HG02973 (cell line): ENCODE results near the gene TBX21.

Source experiments
- ATAC-seq: cut with Tn5 transposase; IDR thresholded peaks from one replicate; pipeline ENCODE4 v1.9.1; 2021; ENCODE audit warnings: moderate library complexity; ENCODE audit not compliant: unreplicated experiment

Gene TBX21

DNA sequence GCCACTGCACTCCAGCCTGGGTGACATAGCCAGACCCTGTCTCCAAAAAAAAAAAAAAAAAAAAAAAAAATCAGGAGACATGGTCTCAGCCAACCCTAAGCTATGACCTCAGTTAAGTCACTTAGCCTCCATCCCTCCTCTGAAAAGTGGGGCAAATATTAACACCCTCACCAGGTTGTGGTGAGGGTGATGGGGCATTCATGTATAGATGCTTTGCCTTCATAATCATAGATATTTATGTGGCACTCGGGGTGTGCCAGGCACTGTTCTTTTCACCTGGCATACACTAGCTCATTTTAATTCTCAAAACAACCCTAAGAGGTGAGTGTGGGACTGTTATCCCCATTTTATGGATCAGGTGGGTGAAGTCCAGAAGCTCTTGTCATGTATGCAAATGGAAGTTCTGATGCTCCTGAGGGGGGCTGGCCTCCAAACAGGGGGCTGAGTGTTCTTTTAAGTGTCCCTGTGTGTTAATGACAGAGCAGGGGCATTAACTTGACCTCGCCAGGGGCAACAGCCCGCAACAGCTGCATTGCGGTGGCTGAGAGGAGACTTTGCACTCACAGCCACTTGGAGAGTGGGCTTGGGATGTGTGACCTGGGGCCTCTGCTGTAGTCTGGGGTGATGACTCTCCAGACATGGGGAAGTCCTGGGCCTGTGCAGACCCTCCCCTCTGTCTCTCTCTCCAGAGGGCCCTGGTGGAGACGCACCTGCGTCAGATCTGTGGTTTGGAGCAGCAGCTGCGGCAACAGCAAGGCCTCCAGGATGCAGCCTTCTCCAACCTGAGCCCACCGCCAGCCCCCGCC, 34.9 kb upstream of the TBX21 start:
- no peak for ATAC-seq

DNA sequence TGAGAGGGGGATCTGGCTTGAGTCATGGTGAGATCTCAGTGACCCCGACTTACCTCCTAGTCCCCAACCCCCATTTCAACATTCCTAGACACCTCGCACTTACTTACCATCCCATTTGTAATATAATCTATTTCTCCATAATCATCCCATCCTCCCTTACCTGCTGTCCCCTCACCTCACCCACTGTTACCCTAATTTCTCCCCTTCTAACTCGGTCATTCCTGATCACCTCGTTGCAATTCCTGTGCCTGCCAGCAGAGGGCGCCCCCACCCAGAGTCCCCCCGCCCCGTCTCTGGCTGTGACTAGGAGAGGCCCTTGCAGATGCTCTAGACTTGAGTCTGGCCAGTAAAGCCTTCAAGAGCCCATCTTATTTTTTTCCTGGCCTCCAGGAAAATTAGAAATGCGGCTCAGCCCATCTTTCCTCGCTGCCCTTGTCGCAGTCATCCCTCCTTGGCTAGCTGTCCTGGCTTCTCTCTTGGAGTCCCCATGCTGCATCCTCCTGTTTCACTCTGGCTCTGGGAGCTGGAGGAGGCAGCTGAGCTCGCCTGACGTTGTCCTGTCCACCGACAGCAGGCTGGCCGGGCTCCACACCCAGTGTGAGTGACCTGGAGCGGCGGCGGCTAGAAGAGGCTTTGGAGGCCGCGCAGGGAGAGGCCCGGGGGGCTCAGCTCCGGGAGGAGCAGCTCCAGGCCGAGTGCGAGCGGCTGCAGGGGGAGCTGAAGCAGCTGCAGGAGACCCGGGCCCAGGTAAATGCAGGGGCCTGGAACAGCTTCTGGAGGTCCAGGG, 34.1 kb upstream of the TBX21 start:
- ATAC-seq: no peak

DNA sequence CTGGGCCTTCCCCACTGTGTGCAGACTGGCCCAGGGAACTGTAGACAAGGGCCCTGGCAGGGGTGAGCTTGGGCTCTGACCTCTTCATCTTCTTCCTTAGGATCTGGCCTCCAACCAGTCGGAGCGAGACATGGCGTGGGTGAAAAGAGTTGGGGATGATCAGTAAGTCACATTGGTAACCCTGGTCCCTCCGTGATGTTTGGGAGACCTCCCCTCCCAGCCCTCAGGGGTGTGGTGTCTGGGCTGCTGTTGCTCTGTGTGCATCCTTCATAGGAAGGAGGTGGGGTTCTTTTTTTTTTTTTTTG, 33.5 kb upstream of the TBX21 start:
- ATAC-seq: no peak

DNA sequence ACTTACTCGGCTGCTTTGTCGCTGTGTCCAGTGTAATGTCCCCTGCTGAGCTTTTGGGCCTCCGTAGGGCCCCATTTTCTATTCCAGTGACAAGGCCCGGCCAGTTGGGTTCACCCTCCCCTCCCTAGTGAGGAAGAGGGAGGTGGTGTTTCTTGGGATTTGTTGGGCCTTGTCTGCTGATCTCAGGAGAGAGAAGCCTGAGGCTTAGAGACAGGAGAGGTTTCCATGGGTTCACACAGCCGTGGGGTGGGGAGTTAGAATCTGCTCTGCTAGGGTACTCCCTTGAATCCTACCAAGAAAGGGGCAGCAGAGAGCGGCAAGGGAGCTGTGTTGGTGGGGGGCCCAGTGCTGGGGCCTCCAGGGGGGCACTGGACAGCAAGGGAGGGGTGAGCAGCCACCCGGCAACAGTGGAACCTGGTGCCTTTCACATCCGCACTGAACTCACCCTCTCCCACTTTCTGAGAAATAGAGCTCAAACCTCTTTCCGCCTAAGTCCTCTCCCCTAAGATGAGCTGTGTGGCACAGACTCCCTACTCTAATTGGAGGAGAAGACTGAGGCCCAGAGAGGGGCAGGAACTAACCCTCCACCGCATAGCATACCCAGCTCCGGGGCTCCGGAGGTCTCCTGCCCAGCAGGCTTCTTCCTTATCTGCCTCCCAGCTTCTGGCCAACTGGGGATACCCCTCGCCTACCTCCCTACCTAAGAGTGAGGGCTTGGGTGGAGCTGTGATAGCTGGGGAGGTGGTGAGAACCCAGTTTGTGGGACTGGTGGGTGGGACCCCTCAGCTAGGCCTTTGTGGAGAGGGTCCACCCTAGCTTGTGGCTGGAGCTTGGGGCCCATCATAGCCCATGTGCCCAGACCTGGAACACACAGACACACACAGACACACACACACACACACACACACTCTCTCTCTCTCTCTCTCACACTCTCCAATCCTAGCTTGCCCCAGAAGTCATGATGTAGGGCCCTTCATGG, 32.3 kb upstream of the TBX21 start:
- ATAC-seq: no peak

GRCh38 chr17:47701608-47702007, 31.4 kb upstream of the TBX21 start:
- ATAC-seq: no peak

GRCh38 chr17:47702391-47702995, 30.5 kb upstream of the TBX21 start:
- no peak for ATAC-seq

DNA sequence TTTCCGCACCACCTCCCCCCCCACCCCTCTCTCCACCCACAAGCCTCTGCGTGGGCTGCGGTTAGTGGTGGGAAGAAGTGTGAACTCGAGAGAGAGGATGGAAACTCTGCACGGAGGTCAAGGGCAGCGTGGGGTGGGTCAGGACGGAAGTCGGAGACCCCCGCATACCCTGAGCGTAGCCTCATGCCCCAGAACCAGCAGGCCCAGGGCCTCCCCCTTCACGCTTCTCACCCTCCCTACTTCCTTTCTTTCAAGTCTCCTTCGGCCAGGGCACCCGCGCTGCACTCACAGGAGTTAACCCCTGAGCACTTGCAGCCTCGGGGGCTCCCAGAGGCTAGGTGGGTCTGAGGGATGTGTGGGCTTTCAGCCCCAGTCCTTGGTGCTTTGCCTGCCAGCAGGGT, 29.8 kb upstream of the TBX21 start:
- no peak for ATAC-seq

GRCh38 chr17:47703671-47704070, 29.4 kb upstream of the TBX21 start:
- ATAC-seq: no peak

DNA sequence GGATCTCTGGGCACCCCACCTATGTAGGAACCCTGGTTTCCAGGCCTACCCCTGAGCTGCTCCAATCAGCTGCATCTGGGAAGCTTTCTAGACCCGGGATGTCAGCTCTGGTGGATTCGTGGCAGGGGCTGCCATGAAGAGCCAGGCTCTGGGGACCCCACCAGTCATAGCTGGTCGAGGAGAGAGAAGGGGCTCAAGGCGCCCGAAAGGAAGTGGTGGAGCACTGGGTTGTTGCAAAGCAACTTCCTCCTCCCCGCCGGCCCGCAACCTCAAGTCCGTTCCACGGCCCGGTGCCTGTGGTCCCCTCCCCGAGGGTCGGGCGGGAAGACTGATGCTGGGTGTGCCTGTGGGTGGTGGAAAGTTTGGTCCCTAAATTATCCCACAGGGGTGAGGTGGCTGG, 28.9 kb upstream of the TBX21 start:
- ATAC-seq: no peak

DNA sequence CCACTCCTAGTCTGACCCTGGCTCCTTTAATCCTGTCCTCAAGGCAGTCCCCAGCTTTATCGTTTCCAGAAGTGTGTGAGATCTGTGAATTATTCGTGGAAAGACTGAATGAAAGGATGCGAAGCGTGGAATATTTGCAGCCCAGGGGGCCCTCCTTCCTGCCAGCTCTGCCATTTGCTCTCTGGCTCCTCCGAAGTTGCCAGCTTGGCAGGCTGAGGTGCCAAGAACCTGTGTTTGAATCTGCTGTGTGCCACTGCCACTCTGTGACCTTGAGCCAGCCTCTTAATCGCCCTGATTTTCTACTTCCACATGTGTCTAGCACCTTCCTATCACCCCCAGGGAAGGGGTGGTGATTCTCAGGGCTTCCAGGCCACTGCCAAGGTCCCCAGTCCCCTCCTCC, 28.3 kb upstream of the TBX21 start:
- ATAC-seq: no peak

GRCh38 chr17:47705536-47706530, 27.2 kb upstream of the TBX21 start:
- ATAC-seq: no peak

- no peak for ATAC-seq
Observed at GRCh38 chr17:47707056-47707804, 25.8 kb upstream of the TBX21 start.

DNA sequence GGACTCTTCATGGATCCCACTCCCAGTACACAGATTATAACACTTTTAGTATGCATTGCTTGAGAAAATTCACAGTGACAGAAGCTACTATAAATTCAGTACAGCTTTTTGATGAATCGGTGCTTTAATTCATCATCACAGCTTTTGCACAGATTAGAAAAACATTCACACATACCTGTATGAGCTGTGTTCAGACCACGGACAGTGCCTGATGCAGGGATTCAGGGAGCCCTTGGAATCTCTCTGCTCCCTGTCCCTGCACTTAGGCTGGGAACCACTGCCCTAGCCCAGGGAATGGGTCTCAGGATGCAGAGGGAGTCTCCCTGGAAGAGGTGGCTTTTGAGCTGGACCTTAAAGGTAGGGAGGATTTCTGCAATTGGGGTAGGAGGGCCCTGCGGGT, 25.2 kb upstream of the TBX21 start:
- no peak for ATAC-seq

DNA sequence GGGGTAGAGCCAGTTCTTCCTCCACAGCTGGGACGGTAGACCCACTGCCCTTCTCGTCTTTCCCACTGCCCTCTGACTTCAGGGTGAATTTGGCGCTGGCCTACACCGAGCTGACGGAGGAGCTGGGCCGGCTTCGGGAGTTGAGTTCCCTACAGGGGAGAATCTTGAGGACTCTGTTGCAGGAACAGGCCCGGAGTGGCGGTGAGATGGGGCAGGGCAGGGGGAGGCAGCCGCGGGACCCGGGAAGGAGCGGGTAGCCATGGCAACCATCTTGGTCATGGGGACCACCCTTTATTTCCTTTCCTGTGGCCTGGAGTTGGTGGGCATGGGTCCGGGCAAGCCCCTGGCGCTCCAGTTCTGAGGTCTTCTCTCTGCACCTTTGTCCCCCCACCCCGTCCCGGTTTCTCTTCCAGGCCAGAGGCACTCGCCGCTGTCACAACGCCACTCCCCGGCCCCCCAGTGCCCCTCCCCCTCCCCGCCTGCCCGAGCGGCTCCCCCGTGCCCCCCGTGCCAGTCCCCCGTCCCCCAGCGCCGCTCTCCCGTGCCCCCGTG, 24.6 kb upstream of the TBX21 start:
- no peak for ATAC-seq

DNA sequence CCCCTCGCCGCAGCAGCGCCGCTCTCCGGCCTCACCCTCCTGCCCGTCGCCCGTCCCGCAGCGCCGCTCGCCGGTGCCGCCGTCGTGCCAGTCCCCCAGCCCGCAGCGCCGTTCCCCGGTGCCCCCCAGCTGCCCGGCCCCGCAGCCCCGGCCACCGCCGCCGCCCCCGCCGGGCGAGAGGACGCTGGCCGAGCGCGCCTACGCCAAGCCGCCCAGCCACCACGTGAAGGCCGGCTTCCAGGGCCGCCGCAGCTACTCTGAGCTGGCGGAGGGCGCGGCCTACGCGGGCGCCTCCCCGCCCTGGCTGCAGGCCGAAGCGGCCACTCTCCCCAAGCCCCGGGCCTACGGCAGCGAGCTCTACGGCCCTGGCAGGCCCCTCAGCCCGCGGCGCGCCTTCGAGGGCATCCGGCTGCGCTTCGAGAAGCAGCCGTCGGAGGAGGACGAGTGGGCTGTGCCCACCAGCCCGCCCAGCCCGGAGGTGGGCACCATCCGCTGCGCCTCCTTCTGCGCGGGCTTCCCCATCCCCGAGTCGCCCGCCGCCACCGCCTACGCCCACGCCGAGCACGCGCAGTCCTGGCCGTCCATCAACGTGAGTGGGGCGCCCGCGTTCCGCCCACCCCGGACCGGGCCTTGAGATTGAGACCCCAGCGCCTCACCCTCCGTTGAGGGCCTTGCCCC, 24.0 kb upstream of the TBX21 start:
- no peak for ATAC-seq

GRCh38 chr17:47709594-47709993, 23.4 kb upstream of the TBX21 start:
- ATAC-seq: no peak

- no peak for ATAC-seq
Observed at GRCh38 chr17:47711366-47712099, 21.5 kb upstream of the TBX21 start.
